ENCODE data around the gene ZNF532.

- TF ChIP-seq CTCF (IDR thresholded peaks at IDR 0.05; ENCODE audit: low read depth, low read length) (no peak), EZH2phosphoT487 (IDR thresholded peaks at IDR 0.05; ENCODE audit: low read depth) (no peak)
These were observed 41.7 kb upstream of the ZNF532 start for GRCh38 chr18:58822944-58823343.

Data from OCI-LY3 (cell line).